ENCODE data around the gene YJU2. TPM values are rescaled to one million over a fixed set of nuclear protein-coding genes. Genes with fewer than 3 reads are reported as not detected.
A peak's percentile ranks its signal among the peaks of the same experiment; 100 is the strongest.

Gene YJU2
- total RNA-seq, 1 donor: 17.0 TPM

GRCh38 chr19:4291184-4291732 is 44.4 kb downstream of the YJU2 start:
- DNase-seq (ENCODE audit: insufficient read length, low spot score, missing footprints): no peak
- no peak overlapping the region for H3K4me3 ChIP-seq (ENCODE audit: insufficient read depth, low read length)
- no peaks in the 10 kb centered on the region for H4K20me1 ChIP-seq (ENCODE audit: insufficient read depth, low read length)
- H3K36me3 ChIP-seq (ENCODE audit: insufficient read depth, low read length): no peaks in the 10 kb centered on the region
- no peak overlapping the region for H3K27ac ChIP-seq (ENCODE audit: low read depth, low read length)
- H3K4me2 ChIP-seq (ENCODE audit: insufficient read depth, low read length): no peak overlapping the region
- H2AFZ ChIP-seq (ENCODE audit: low read length): no peak overlapping the region
- no peaks in the 10 kb centered on the region for H3K9me3 ChIP-seq (ENCODE audit: low read depth, low read length)
- H3K4me1 ChIP-seq (ENCODE audit: insufficient read depth, low read length): no peaks in the 10 kb centered on the region
- peaks cover 4% of the 10 kb centered on the region for H3K27me3 ChIP-seq (ENCODE audit: insufficient read depth, low read length)
- TF ChIP-seq, protein P1, sequence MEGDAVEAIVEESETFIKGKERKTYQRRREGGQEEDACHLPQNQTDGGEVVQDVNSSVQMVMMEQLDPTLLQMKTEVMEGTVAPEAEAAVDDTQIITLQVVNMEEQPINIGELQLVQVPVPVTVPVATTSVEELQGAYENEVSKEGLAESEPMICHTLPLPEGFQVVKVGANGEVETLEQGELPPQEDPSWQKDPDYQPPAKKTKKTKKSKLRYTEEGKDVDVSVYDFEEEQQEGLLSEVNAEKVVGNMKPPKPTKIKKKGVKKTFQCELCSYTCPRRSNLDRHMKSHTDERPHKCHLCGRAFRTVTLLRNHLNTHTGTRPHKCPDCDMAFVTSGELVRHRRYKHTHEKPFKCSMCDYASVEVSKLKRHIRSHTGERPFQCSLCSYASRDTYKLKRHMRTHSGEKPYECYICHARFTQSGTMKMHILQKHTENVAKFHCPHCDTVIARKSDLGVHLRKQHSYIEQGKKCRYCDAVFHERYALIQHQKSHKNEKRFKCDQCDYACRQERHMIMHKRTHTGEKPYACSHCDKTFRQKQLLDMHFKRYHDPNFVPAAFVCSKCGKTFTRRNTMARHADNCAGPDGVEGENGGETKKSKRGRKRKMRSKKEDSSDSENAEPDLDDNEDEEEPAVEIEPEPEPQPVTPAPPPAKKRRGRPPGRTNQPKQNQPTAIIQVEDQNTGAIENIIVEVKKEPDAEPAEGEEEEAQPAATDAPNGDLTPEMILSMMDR (IDR thresholded peaks at IDR 0.05; ENCODE audit: extremely low read depth, low read depth, low read length): no peak
- no peaks in the 10 kb centered on the region for H3K79me2 ChIP-seq (ENCODE audit: insufficient read depth, low read length)

- H3K4me3 ChIP-seq (ENCODE audit: insufficient read depth, low read length): no peak overlapping the region
- H3K4me1 ChIP-seq (ENCODE audit: insufficient read depth, low read length): no peaks in the 10 kb centered on the region
- no peak for DNase-seq (ENCODE audit: insufficient read length, low spot score, missing footprints)
- H3K9me3 ChIP-seq (ENCODE audit: low read depth, low read length): no peaks in the 10 kb centered on the region
- H3K79me2 ChIP-seq (ENCODE audit: insufficient read depth, low read length): no peaks in the 10 kb centered on the region
- H3K36me3 ChIP-seq (ENCODE audit: insufficient read depth, low read length): no peaks in the 10 kb centered on the region
- TF ChIP-seq, protein P1 (IDR thresholded peaks at IDR 0.05; ENCODE audit: extremely low read depth, low read depth, low read length): no peak
- no peak overlapping the region for H3K4me2 ChIP-seq (ENCODE audit: insufficient read depth, low read length)
- H3K27me3 ChIP-seq (ENCODE audit: insufficient read depth, low read length): peaks cover 4% of the 10 kb centered on the region
- no peaks in the 10 kb centered on the region for H4K20me1 ChIP-seq (ENCODE audit: insufficient read depth, low read length)
- no peak overlapping the region for H2AFZ ChIP-seq (ENCODE audit: low read length)
- H3K27ac ChIP-seq (ENCODE audit: low read depth, low read length): no peak overlapping the region
Measured at GRCh38 chr19:4292515-4292914, 45.6 kb downstream of the YJU2 start.

DNA sequence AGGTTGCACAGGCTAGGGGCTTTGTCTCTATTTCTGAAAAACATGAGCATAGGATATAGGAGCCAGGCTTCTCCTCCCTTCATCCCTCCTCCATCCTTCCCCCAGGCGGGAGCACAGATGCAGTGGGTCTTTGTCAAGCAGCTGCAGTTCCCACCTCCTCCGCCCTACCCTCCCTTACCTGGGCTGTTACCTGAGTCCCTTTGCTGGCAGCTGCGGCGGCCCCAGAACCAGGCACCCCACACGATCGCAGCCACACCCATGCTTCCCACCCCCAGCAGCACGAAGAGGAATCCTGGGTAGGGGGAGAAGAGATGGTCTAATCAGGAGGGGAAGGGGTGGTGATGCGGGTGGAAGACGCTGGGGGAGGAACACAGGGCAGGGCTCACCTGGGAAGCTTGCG is 47.5 kb downstream of the YJU2 start:
- Histone ChIP-seq H4K20me1 (ENCODE audit: insufficient read depth, low read length) (no peaks in the 10 kb centered on the region), H3K4me3 (ENCODE audit: insufficient read depth, low read length) (no peak overlapping the region), H3K27me3 (ENCODE audit: insufficient read depth, low read length) (peaks cover 4% of the 10 kb centered on the region), H3K4me1 (ENCODE audit: insufficient read depth, low read length) (no peaks in the 10 kb centered on the region), H3K79me2 (ENCODE audit: insufficient read depth, low read length) (no peaks in the 10 kb centered on the region), H3K27ac (ENCODE audit: low read depth, low read length) (no peak overlapping the region), H3K4me2 (ENCODE audit: insufficient read depth, low read length) (no peak overlapping the region), H2AFZ (ENCODE audit: low read length) (no peak overlapping the region), H3K9me3 (ENCODE audit: low read depth, low read length) (no peaks in the 10 kb centered on the region), H3K36me3 (ENCODE audit: insufficient read depth, low read length) (no peaks in the 10 kb centered on the region)
- TF ChIP-seq, protein P1 (IDR thresholded peaks at IDR 0.05; ENCODE audit: extremely low read depth, low read depth, low read length): no peak
- peak; percentile 38 for DNase-seq (ENCODE audit: insufficient read length, low spot score, missing footprints)

- peak; percentile 6 for DNase-seq (ENCODE audit: insufficient read length, low spot score, missing footprints)
- peaks cover 3% of the 10 kb centered on the region for H3K27me3 ChIP-seq (ENCODE audit: insufficient read depth, low read length)
- H3K9me3 ChIP-seq (ENCODE audit: low read depth, low read length): no peaks in the 10 kb centered on the region
- no peaks in the 10 kb centered on the region for H3K79me2 ChIP-seq (ENCODE audit: insufficient read depth, low read length)
- no peak overlapping the region for H3K4me3 ChIP-seq (ENCODE audit: insufficient read depth, low read length)
- no peak overlapping the region for H3K27ac ChIP-seq (ENCODE audit: low read depth, low read length)
- H2AFZ ChIP-seq (ENCODE audit: low read length): no peak overlapping the region
- H3K36me3 ChIP-seq (ENCODE audit: insufficient read depth, low read length): no peaks in the 10 kb centered on the region
- H3K4me2 ChIP-seq (ENCODE audit: insufficient read depth, low read length): no peak overlapping the region
- TF ChIP-seq, protein P1 (IDR thresholded peaks at IDR 0.05; ENCODE audit: extremely low read depth, low read depth, low read length): no peak
- H4K20me1 ChIP-seq (ENCODE audit: insufficient read depth, low read length): no peaks in the 10 kb centered on the region
- H3K4me1 ChIP-seq (ENCODE audit: insufficient read depth, low read length): no peaks in the 10 kb centered on the region
Measured at GRCh38 chr19:4295972-4296771, 49.3 kb downstream of the YJU2 start.
